ENCODE data around the gene GLIS2.

GRCh38 chr16:4339455-4339854 is 23.6 kb downstream of the GLIS2 start:
- no peak for TF ChIP-seq POLR2A (IDR thresholded peaks at IDR 0.05; ENCODE audit: low read depth, low read length)
- TF ChIP-seq CEBPB (IDR thresholded peaks at IDR 0.05; ENCODE audit: low read depth, low read length): no peak
- no peak for TF ChIP-seq CTCF (conservative IDR thresholded peaks at IDR 0.05; ENCODE audit: low read depth, low read length)
- no peak for TF ChIP-seq FOS (IDR thresholded peaks at IDR 0.05; ENCODE audit: low read depth, low read length)

Data from IMR-90 (cell line).